ENCODE results near the gene POLR2C. TPM values are rescaled to one million over a fixed set of nuclear protein-coding genes. Genes with fewer than 3 reads are reported as not detected.

POLR2C gene
- total RNA-seq, 1 donor from 2014 or later = 56.6 TPM

DNA sequence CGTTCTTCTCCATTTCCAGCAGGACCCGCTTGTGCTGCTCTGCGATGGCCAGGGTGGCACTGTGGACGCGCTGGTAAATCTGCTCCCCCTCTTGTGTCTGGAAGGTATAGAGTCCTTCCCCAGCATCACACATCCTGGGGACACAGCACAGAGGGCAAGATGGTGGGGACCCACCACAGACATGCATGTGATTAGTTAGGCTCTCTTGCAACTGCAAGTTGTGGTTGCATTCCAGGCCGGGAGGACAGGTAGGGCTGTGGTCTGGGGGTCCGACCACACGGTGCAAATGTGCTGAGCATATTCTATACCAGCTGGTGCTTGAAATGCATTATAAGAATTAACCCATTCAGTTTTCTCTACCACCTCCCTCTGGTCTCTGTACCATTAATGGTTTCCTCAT, 11.4 kb downstream of the POLR2C start:
- Mint-ChIP-seq H3K4me1 (peaks cover 28% of the 10 kb centered on the region), H3K36me3 (ENCODE audit: low read depth) (peaks cover 32% of the 10 kb centered on the region), H3K27ac (no peak overlapping the region), H3K9me3 (no peaks in the 10 kb centered on the region), H3K27me3 (no peaks in the 10 kb centered on the region), H3K4me3 (no peak overlapping the region)
- ATAC-seq (ENCODE audit: low read depth) = no peak
- POLR2A ChIA-PET = interaction anchor here (1.6 kb wide), 1 partner anchor 11 kb away, joined by 4 read pairs; the partner anchor contains the start of gene POLR2C
- CTCF ChIA-PET = interaction anchor here (1.6 kb wide), 1 partner anchor 46 kb away, joined by 6 read pairs; no protein-coding TSS in a partner anchor
- no peak for TF ChIP-seq CTCF (IDR thresholded peaks at IDR 0.05)
- intact Hi-C loops (cut with micrococcal nuclease) = no loop called here
- DNase-seq = no peak

DNA sequence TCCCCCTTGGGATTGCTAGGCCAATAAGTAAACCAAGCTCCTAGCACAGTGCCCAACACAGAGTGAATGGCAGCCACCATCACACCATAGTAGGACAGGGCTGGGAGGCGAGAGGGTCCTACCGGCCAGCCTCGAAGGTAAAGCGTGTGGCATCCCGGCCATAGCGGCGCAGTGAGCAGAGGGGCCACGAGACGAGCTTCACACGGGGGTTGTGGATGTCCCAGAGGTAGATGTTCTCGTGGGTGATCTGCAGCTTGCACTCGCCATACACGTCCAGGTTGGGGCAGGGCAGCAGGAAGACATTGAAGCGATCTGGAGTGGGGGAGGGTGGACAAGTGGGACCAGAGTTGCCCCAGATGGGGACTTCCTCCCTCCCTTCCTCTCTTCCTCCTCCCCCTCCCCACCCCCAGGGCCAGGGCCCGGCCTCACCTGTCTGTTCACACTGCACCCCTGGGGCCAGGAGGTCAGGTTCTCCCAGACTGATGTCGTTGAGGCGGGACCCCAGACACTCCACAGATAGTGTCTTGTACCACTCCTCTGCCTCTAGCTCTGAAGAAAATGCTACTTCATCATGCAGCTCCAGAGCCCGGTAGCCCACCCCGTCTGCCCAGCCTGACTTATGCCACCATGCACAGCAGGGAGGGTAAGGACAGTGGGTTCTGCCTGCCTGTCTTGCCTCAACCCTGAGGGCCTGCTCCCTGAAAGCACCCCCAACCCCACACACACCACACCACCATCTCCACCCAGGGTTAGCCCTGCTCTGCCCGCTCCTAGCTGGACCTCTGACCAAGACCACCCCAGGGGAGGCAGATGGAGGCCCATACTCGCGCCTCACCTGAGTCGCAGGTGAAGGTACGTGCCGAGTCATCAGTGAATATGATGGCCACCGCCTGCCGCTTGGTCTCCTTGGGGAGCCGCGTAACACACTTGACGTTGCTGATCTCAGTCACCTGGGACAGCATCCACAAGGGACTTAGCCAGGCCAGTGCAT, 12.5 kb downstream of the POLR2C start:
- Mint-ChIP-seq H3K9me3 (no peaks in the 10 kb centered on the region), H3K4me1 (peaks cover 37% of the 10 kb centered on the region), H3K36me3 (ENCODE audit: low read depth) (peaks cover 22% of the 10 kb centered on the region), H3K27me3 (peaks cover 2% of the 10 kb centered on the region), H3K27ac (no peak overlapping the region), H3K4me3 (no peak overlapping the region)
- no peak for TF ChIP-seq CTCF (IDR thresholded peaks at IDR 0.05)
- DNase-seq (no peak), ATAC-seq (ENCODE audit: low read depth) (no peak)
- intact Hi-C loops (cut with micrococcal nuclease) = loop anchor here (5.0 kb wide), 1 partner anchor 262 kb away; the partner anchor contains the start of gene KATNB1
- ChIA-PET CTCF (interaction anchor here (1.1 to 2.0 kb wide), 2 partner anchors 45 to 173 kb away, joined by 3 to 4 read pairs; no protein-coding TSS in a partner anchor), POLR2A (no interaction called here)

GRCh38 chr16:57475711-57476339, 13.3 kb downstream of the POLR2C start:
- peak; percentile 69 for DNase-seq
- ChIA-PET POLR2A (no interaction called here), CTCF (interaction anchor here (1.0 to 2.0 kb wide), 3 partner anchors 43 to 172 kb away, joined by 3 to 4 read pairs (median 3); no protein-coding TSS in a partner anchor)
- Mint-ChIP-seq H3K4me3 (no peak overlapping the region), H3K9me3 (no peaks in the 10 kb centered on the region), H3K36me3 (ENCODE audit: low read depth) (peaks cover 14% of the 10 kb centered on the region), H3K27ac (no peak overlapping the region), H3K27me3 (peaks cover 7% of the 10 kb centered on the region), H3K4me1 (peaks cover 40% of the 10 kb centered on the region)
- peak; percentile 51 for TF ChIP-seq CTCF (IDR thresholded peaks at IDR 0.05)
- ATAC-seq (ENCODE audit: low read depth) = peak; percentile 92
- intact Hi-C loops (cut with micrococcal nuclease) = loop anchor here (1.0 to 5.0 kb wide), 4 partner anchors 43 to 261 kb away; partner anchors contain the start of gene KATNB1

DNA sequence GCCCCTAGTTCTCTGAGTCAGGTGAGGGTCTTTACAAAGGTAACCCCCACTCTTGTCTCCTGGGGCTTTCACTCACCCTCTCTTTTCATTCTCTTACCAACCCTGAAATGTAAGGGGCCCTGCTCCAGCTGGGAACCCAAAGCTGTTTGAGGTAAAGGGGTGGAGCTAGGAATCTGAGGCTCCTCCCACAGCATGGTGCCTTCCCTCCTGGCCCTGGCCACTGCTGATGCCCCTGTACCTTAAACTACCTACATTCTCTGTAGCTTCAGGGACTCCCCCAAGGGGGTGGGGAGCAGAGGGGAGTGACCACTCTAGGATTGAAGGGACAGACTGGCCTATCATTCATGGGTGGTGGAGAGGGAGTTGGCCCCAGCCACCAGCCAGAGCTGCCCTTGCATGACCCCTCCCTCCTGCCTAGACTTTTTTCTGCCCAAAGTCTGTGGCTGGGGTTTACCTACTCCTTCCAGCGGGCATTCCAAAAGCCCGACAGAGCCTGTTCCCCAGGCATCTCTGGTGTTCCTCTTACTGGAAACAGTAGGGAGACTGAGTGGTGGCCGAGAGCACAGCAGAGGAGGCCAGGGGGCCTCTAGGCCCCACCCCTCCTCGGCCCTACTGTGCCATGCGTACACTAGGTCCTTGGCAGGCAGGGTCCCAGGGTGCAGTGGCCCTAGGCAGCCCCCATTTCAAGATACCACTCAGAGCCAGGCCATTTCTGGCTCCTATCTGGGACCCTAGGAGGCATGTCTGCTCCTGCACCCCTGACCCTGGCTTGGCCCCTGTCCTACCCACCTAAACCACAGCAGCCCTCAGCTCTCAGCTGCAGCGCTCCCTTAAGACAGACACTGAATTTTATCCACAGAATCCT, 14.3 kb downstream of the POLR2C start:
- Mint-ChIP-seq H3K27ac (no peak overlapping the region), H3K36me3 (ENCODE audit: low read depth) (peaks cover 5% of the 10 kb centered on the region), H3K4me1 (peaks cover 40% of the 10 kb centered on the region), H3K9me3 (no peaks in the 10 kb centered on the region), H3K27me3 (peaks cover 10% of the 10 kb centered on the region), H3K4me3 (no peak overlapping the region)
- CTCF ChIA-PET = interaction anchor here (1.0 to 2.0 kb wide), 2 partner anchors 42 to 172 kb away, joined by 3 to 4 read pairs; no protein-coding TSS in a partner anchor
- no peak for ATAC-seq (ENCODE audit: low read depth)
- no peak for TF ChIP-seq CTCF (IDR thresholded peaks at IDR 0.05)
- no peak for DNase-seq
- intact Hi-C loops (cut with micrococcal nuclease) = loop anchor here (1.0 to 5.0 kb wide), 4 partner anchors 43 to 261 kb away; partner anchors contain the start of gene KATNB1
- POLR2A ChIA-PET = no interaction called here
